HCT116 (cell line): ENCODE measurements around the gene LSS.

ENCODE experiments used
- EZH2phosphoT487 ChIP-seq: fragments of 200-600 bp; IDR thresholded peaks from 2 replicates; pipeline ENCODE4 v1.6.1; 2018; ENCODE audit warnings: antibody characterized with exemption, borderline replicate concordance
- POLR2A ChIP-seq: IDR thresholded peaks from 2 replicates; pipeline ENCODE4 v1.7.0; 2011; ENCODE audit warnings: borderline replicate concordance; ENCODE audit not compliant: insufficient read depth, insufficient read length; ENCODE audit errors: extremely low read depth
- POLR2AphosphoS5 ChIP-seq: IDR thresholded peaks from 2 replicates; pipeline ENCODE4 v1.6.1; 2011; ENCODE audit warnings: mild to moderate bottlenecking, low read depth, low read length, moderate library complexity
- RAD21 ChIP-seq: IDR thresholded peaks from 2 replicates; pipeline ENCODE4 v1.6.1; 2012; ENCODE audit warnings: low read depth, mild to moderate bottlenecking
- REST ChIP-seq: IDR thresholded peaks from 2 replicates; pipeline ENCODE4 v1.6.1; 2012; ENCODE audit warnings: low read depth
- SIN3A ChIP-seq: IDR thresholded peaks from 2 replicates; pipeline ENCODE4 v1.6.1; 2012; ENCODE audit warnings: low read depth

DNA sequence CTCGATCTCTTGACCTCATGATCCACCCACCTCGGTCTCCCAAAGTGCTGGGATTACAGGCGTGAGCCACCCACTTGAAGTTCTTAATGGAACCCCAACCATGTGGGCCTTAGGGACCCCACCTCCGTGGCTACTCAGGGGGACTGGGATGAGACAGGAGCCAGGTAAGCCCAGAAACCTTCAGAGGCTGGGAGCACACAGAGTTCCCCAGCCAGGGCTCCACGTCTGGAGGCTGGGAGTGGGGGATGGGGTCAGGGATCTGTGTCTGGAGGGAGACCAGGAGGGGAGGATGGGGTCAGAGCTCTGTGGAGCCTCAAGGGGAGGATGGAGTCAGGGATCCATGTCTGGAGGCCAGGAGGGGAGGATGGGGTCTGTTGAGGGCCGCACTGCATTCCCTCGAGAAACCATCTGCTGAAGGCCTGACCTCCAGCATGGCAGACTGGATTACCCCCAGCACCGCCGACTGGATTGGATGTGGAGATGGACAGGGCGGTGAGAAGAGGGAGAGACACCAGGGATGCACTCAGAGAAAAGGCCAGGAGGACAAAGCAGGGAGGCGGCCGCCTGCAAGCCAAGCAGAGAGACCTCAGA lies 71.1 kb downstream of the LSS start:
- TF ChIP-seq SIN3A (no peak), POLR2AphosphoS5 (no peak), POLR2A (no peak), REST (no peak), RAD21 (no peak), EZH2phosphoT487 (no peak)
